ENCODE measurements around the gene SPOUT1. TPM values are rescaled to one million over a fixed set of nuclear protein-coding genes. Genes with fewer than 3 reads are reported as not detected.

The SPOUT1 gene
- total RNA-seq, 1 donor from 2014 or later = 19.5 TPM

GRCh38 chr9:128810873-128811272 lies 18.7 kb downstream of the SPOUT1 start:
- DNase-seq (ENCODE audit: low read depth) (no peak), FAIRE-seq (no peak)
- no peak overlapping the region for H3K27ac ChIP-seq (ENCODE audit: low read depth, low read length)
- H3K4me1 ChIP-seq (ENCODE audit: insufficient read depth, low read length) = no peaks in the 10 kb centered on the region
- Mint-ChIP-seq H3K36me3 (ENCODE audit: low read depth, unreplicated experiment) (peaks cover 5% of the 10 kb centered on the region), H3K4me3 (ENCODE audit: unreplicated experiment) (no peak overlapping the region), H3K27ac (ENCODE audit: unreplicated experiment) (no peak overlapping the region), H3K9me3 (ENCODE audit: unreplicated experiment) (no peaks in the 10 kb centered on the region), H3K27me3 (ENCODE audit: low read depth, unreplicated experiment) (no peaks in the 10 kb centered on the region), H3K4me1 (ENCODE audit: low read depth, unreplicated experiment) (no peaks in the 10 kb centered on the region)
- no peaks in the 10 kb centered on the region for H3K27me3 ChIP-seq (ENCODE audit: insufficient read depth, low read length)
- H3K9me3 ChIP-seq (ENCODE audit: insufficient read depth, low read depth, low read length) = no peaks in the 10 kb centered on the region
- H3K4me2 ChIP-seq (ENCODE audit: low read length) = no peak overlapping the region
- no peak overlapping the region for H2AFZ ChIP-seq (ENCODE audit: low read depth, low read length)
- TF ChIP-seq EZH2 (IDR thresholded peaks at IDR 0.05; ENCODE audit: insufficient read depth, low read length) = no peak
- TF ChIP-seq, protein P1, sequence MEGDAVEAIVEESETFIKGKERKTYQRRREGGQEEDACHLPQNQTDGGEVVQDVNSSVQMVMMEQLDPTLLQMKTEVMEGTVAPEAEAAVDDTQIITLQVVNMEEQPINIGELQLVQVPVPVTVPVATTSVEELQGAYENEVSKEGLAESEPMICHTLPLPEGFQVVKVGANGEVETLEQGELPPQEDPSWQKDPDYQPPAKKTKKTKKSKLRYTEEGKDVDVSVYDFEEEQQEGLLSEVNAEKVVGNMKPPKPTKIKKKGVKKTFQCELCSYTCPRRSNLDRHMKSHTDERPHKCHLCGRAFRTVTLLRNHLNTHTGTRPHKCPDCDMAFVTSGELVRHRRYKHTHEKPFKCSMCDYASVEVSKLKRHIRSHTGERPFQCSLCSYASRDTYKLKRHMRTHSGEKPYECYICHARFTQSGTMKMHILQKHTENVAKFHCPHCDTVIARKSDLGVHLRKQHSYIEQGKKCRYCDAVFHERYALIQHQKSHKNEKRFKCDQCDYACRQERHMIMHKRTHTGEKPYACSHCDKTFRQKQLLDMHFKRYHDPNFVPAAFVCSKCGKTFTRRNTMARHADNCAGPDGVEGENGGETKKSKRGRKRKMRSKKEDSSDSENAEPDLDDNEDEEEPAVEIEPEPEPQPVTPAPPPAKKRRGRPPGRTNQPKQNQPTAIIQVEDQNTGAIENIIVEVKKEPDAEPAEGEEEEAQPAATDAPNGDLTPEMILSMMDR (IDR thresholded peaks at IDR 0.05; ENCODE audit: insufficient read depth, low read depth, low read length) = no peak
- no peaks in the 10 kb centered on the region for H3K79me2 ChIP-seq (ENCODE audit: insufficient read depth, low read length)
- no peaks in the 10 kb centered on the region for H4K20me1 ChIP-seq (ENCODE audit: insufficient read depth, low read length)
- no peak overlapping the region for H3K4me3 ChIP-seq (ENCODE audit: insufficient read depth, low read depth, low read length)
- no peaks in the 10 kb centered on the region for H3K36me3 ChIP-seq (ENCODE audit: insufficient read depth, low read length)
- no peak overlapping the region for H3K9ac ChIP-seq (ENCODE audit: low read length)

DNA sequence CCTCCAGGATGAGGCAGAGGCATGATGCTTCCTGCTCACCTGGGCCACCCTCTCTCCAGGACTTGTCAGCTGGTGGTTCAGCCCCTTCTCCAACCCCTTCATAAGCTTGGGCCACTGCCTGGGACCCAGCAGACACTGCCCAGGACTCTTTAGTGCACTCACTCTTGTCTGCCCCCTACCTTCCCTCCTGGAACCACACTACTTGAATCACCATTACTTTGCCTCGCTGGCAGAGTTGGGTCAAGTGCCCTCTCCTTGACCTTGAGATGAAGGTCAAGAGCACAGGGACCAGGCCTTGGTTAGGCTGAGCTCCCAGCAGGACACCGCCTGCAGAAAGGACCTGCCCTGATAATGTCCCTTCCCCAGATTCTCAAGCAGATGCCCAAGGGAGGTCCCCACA lies 19.8 kb downstream of the SPOUT1 start:
- no peak overlapping the region for H3K4me3 Mint-ChIP-seq (ENCODE audit: unreplicated experiment)
- no peak overlapping the region for H3K27ac Mint-ChIP-seq (ENCODE audit: unreplicated experiment)
- Histone ChIP-seq H3K27me3 (ENCODE audit: insufficient read depth, low read length) (no peaks in the 10 kb centered on the region), H3K79me2 (ENCODE audit: insufficient read depth, low read length) (no peaks in the 10 kb centered on the region), H3K4me2 (ENCODE audit: low read length) (no peak overlapping the region), H4K20me1 (ENCODE audit: insufficient read depth, low read length) (no peaks in the 10 kb centered on the region), H2AFZ (ENCODE audit: low read depth, low read length) (no peak overlapping the region), H3K4me1 (ENCODE audit: insufficient read depth, low read length) (no peaks in the 10 kb centered on the region), H3K36me3 (ENCODE audit: insufficient read depth, low read length) (no peaks in the 10 kb centered on the region), H3K27ac (ENCODE audit: low read depth, low read length) (no peak overlapping the region), H3K4me3 (ENCODE audit: insufficient read depth, low read depth, low read length) (no peak overlapping the region), H3K9me3 (ENCODE audit: insufficient read depth, low read depth, low read length) (no peaks in the 10 kb centered on the region), H3K9ac (ENCODE audit: low read length) (no peak overlapping the region)
- no peak for FAIRE-seq
- no peak for TF ChIP-seq EZH2 (IDR thresholded peaks at IDR 0.05; ENCODE audit: insufficient read depth, low read length)
- TF ChIP-seq, protein P1 (IDR thresholded peaks at IDR 0.05; ENCODE audit: insufficient read depth, low read depth, low read length) = no peak
- H3K4me1 Mint-ChIP-seq (ENCODE audit: low read depth, unreplicated experiment) = no peaks in the 10 kb centered on the region
- H3K36me3 Mint-ChIP-seq (ENCODE audit: low read depth, unreplicated experiment) = peaks cover 5% of the 10 kb centered on the region
- H3K27me3 Mint-ChIP-seq (ENCODE audit: low read depth, unreplicated experiment) = no peaks in the 10 kb centered on the region
- no peak for DNase-seq (ENCODE audit: low read depth)
- H3K9me3 Mint-ChIP-seq (ENCODE audit: unreplicated experiment) = no peaks in the 10 kb centered on the region

DNA sequence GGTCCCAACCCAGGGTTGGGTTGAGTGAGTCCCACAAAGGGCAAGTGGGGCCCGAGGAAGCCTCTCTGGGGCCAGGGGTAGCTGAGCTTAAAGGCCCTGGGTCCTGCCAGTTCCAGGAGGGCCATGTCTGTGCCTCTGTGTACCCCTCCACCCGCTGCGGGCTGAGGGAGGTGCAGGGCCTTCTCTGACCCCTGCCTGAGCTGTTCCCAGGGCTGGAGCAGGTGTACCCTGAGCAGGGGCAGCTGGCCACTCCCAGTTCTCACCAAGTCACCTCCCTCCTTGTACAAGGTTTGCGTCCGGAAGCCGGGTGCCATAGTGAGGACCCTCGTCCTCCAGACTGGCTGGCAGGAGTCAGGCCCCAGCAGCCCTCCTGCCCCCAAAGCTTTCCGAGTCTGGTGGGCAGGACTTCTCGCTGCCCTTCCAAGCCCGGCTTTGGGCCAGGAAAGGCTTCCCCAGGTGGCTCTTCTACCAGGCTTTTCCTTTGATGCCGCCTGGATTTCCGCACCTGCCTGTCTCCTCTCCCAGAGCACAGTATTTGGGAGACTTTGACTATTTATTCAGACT lies 20.5 kb downstream of the SPOUT1 start:
- DNase-seq (ENCODE audit: low read depth) (no peak), FAIRE-seq (no peak)
- Mint-ChIP-seq H3K27me3 (ENCODE audit: low read depth, unreplicated experiment) (no peaks in the 10 kb centered on the region), H3K36me3 (ENCODE audit: low read depth, unreplicated experiment) (peaks cover 5% of the 10 kb centered on the region), H3K4me3 (ENCODE audit: unreplicated experiment) (no peak overlapping the region), H3K9me3 (ENCODE audit: unreplicated experiment) (no peaks in the 10 kb centered on the region), H3K27ac (ENCODE audit: unreplicated experiment) (no peak overlapping the region), H3K4me1 (ENCODE audit: low read depth, unreplicated experiment) (no peaks in the 10 kb centered on the region)
- peaks cover under 1% of the 10 kb centered on the region for H3K36me3 ChIP-seq (ENCODE audit: insufficient read depth, low read length)
- no peaks in the 10 kb centered on the region for H3K4me1 ChIP-seq (ENCODE audit: insufficient read depth, low read length)
- no peak overlapping the region for H2AFZ ChIP-seq (ENCODE audit: low read depth, low read length)
- H3K4me3 ChIP-seq (ENCODE audit: insufficient read depth, low read depth, low read length) = no peak overlapping the region
- TF ChIP-seq, protein P1 (IDR thresholded peaks at IDR 0.05; ENCODE audit: insufficient read depth, low read depth, low read length) = no peak
- no peak for TF ChIP-seq EZH2 (IDR thresholded peaks at IDR 0.05; ENCODE audit: insufficient read depth, low read length)
- H3K9ac ChIP-seq (ENCODE audit: low read length) = no peak overlapping the region
- H4K20me1 ChIP-seq (ENCODE audit: insufficient read depth, low read length) = no peaks in the 10 kb centered on the region
- H3K9me3 ChIP-seq (ENCODE audit: insufficient read depth, low read depth, low read length) = no peaks in the 10 kb centered on the region
- H3K27me3 ChIP-seq (ENCODE audit: insufficient read depth, low read length) = no peaks in the 10 kb centered on the region
- no peaks in the 10 kb centered on the region for H3K79me2 ChIP-seq (ENCODE audit: insufficient read depth, low read length)
- H3K27ac ChIP-seq (ENCODE audit: low read depth, low read length) = no peak overlapping the region
- H3K4me2 ChIP-seq (ENCODE audit: low read length) = no peak overlapping the region

Measured in astrocyte (in vitro differentiated cells and primary cell).